ENCODE measurements around the gene SLU7.

DNA sequence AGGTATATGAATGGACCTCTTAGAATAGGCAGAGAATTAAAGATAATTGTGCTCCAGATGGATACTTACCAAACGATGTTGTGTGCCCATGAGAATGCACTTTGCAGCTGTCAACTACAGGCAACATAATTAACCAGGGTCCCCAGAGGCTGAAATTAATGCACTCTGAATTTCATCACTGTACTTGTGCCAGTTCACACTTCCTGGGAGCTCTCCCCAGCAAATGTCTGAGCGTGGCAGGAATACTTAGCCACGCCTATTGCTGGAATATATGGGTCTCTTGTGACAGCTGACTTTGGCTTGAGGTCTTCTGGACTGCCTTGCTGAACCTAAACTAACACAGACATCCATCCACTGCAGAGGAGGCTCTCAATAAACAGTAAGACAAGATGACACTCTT lies 36.5 kb downstream of the SLU7 start:
- TF ChIP-seq, protein P1, sequence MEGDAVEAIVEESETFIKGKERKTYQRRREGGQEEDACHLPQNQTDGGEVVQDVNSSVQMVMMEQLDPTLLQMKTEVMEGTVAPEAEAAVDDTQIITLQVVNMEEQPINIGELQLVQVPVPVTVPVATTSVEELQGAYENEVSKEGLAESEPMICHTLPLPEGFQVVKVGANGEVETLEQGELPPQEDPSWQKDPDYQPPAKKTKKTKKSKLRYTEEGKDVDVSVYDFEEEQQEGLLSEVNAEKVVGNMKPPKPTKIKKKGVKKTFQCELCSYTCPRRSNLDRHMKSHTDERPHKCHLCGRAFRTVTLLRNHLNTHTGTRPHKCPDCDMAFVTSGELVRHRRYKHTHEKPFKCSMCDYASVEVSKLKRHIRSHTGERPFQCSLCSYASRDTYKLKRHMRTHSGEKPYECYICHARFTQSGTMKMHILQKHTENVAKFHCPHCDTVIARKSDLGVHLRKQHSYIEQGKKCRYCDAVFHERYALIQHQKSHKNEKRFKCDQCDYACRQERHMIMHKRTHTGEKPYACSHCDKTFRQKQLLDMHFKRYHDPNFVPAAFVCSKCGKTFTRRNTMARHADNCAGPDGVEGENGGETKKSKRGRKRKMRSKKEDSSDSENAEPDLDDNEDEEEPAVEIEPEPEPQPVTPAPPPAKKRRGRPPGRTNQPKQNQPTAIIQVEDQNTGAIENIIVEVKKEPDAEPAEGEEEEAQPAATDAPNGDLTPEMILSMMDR (conservative IDR thresholded peaks at IDR 0.05; ENCODE audit: low read depth, low read length) = no peak
- TF ChIP-seq POLR2A (IDR thresholded peaks at IDR 0.05; ENCODE audit: low read depth, low read length) (no peak), RAD21 (IDR thresholded peaks at IDR 0.05; ENCODE audit: low read length) (no peak), BHLHE40 (IDR thresholded peaks at IDR 0.05; ENCODE audit: low read depth, low read length) (no peak), RFX5 (IDR thresholded peaks at IDR 0.05; ENCODE audit: low read depth, low read length) (no peak)
- TF ChIP-seq, protein P2, sequence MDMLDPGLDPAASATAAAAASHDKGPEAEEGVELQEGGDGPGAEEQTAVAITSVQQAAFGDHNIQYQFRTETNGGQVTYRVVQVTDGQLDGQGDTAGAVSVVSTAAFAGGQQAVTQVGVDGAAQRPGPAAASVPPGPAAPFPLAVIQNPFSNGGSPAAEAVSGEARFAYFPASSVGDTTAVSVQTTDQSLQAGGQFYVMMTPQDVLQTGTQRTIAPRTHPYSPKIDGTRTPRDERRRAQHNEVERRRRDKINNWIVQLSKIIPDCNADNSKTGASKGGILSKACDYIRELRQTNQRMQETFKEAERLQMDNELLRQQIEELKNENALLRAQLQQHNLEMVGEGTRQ (IDR thresholded peaks at IDR 0.05; ENCODE audit: low read depth, low read length) = no peak

Data from IMR-90 (cell line).